ENCODE results near the gene FAT2.

DNA sequence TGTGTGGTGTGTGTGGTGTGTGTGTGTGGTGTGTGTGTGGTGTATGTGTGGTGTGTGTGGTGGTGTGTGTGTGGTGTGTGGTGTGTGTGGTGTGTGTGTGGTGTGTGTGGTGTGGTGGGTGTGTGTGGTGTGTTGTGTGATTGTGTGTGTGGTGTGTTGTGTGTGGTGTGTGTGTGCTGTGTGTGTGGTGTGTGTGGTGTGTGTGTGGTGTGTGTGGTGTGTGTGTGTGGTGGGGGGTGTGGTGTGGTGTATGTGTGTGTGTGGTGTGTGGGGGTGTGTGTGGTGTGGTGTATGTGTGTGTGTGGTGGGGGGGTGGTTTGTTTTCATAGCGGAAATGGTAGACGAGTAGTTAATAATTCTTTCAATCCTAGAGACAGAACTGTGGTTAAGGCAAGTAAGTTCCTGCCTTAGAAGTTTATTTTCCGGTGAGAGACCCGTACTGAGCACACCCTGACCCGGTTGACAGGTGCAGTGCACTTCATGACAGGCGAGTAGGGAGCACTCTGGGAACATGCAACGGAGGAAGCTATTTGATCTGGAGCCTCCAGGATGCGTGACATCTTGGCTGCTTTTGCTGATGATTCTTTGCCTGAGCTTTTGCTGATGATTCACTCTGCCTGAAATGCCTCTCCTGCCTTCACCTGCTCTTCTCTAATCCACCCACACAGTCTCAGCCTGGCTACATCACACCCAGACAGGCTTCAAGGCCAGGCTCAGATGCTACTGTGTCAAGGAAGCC lies 21.7 kb upstream of the FAT2 start:
- TF ChIP-seq, protein P1, sequence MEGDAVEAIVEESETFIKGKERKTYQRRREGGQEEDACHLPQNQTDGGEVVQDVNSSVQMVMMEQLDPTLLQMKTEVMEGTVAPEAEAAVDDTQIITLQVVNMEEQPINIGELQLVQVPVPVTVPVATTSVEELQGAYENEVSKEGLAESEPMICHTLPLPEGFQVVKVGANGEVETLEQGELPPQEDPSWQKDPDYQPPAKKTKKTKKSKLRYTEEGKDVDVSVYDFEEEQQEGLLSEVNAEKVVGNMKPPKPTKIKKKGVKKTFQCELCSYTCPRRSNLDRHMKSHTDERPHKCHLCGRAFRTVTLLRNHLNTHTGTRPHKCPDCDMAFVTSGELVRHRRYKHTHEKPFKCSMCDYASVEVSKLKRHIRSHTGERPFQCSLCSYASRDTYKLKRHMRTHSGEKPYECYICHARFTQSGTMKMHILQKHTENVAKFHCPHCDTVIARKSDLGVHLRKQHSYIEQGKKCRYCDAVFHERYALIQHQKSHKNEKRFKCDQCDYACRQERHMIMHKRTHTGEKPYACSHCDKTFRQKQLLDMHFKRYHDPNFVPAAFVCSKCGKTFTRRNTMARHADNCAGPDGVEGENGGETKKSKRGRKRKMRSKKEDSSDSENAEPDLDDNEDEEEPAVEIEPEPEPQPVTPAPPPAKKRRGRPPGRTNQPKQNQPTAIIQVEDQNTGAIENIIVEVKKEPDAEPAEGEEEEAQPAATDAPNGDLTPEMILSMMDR (IDR thresholded peaks at IDR 0.05; ENCODE audit: low read depth, low read length) = no peak
- TF ChIP-seq EZH2phosphoT487 (IDR thresholded peaks at IDR 0.05; ENCODE audit: low read depth) = no peak
